HG03196 (cell line): ENCODE results near the gene DMRTC1.
A peak's percentile ranks its signal among the peaks of the same experiment; 100 is the strongest.
"Not testable (repeated sequence)": the region's sequence is repeated elsewhere in the genome, so short reads cannot be mapped to it uniquely, and the experiment has no call there.

Experiments used
- ATAC-seq: cut with Tn5 transposase; IDR thresholded peaks from one replicate; pipeline ENCODE4 v1.9.1; 2021; ENCODE audit not compliant: unreplicated experiment

The DMRTC1 gene

GRCh38 chrX:72943819-72944169 lies at the start of gene DMRTC1:
DMRTC1 (minus strand) TSS chrX:72943837; CDS start chrX:72875694, 68,143 bp downstream.
- ATAC-seq, result peak; percentile 79

GRCh38 chrX:72980894-72981469 lies 37.3 kb upstream of the DMRTC1 start:
- not testable (repeated sequence) for ATAC-seq

- ATAC-seq, result not testable (repeated sequence)
Observed at GRCh38 chrX:72974885-72975284, 31.2 kb upstream of the DMRTC1 start.

GRCh38 chrX:72971859-72972258 lies 28.2 kb upstream of the DMRTC1 start:
- ATAC-seq, result not testable (repeated sequence)

GRCh38 chrX:72959971-72960370 lies 16.3 kb upstream of the DMRTC1 start:
- ATAC-seq, result not testable (repeated sequence)

- peak; percentile 66 for ATAC-seq
Observed at GRCh38 chrX:72943035-72943818, 410 bp downstream of the DMRTC1 start.

GRCh38 chrX:72942272-72942671 lies 1.4 kb downstream of the DMRTC1 start:
- ATAC-seq, result not testable (repeated sequence)

- ATAC-seq, result not testable (repeated sequence)
Observed at GRCh38 chrX:72937906-72938305, 5.7 kb downstream of the DMRTC1 start, which contains the start of gene FAM236A. FAM236A (plus strand) TSS chrX:72938206; CDS start chrX:72938263, 57 bp downstream.

- not testable (repeated sequence) for ATAC-seq
Observed at GRCh38 chrX:72936882-72937455, 6.7 kb downstream of the DMRTC1 start.

GRCh38 chrX:72936455-72936854 lies 7.2 kb downstream of the DMRTC1 start:
- ATAC-seq, result not testable (repeated sequence)

- not testable (repeated sequence) for ATAC-seq
Observed at GRCh38 chrX:72932283-72932682, 11.4 kb downstream of the DMRTC1 start.

- not testable (repeated sequence) for ATAC-seq
Observed at GRCh38 chrX:72916096-72916495, 27.5 kb downstream of the DMRTC1 start.

- not testable (repeated sequence) for ATAC-seq
Observed at GRCh38 chrX:72912315-72912714, 31.3 kb downstream of the DMRTC1 start, which contains the start of gene FAM236C. FAM236C (plus strand) TSS chrX:72912615; CDS start chrX:72912715, 100 bp downstream.

- not testable (repeated sequence) for ATAC-seq
Observed at GRCh38 chrX:72889740-72890139, 53.9 kb downstream of the DMRTC1 start.

- not testable (repeated sequence) for ATAC-seq
Observed at GRCh38 chrX:72882898-72883297, 60.7 kb downstream of the DMRTC1 start.

- ATAC-seq, result not testable (repeated sequence)
Observed at GRCh38 chrX:72837532-72837931, 106.1 kb downstream of the DMRTC1 start.

- not testable (repeated sequence) for ATAC-seq
Observed at GRCh38 chrX:72830701-72831100, 112.9 kb downstream of the DMRTC1 start.
